GM10847 (cell line): ENCODE measurements around the gene GLIPR2.

Source experiments
- POLR2A ChIP-seq: IDR thresholded peaks from 2 replicates; pipeline ENCODE4 v1.6.1; 2011; ENCODE audit not compliant: insufficient read length; ENCODE audit errors: extremely low read depth

The GLIPR2 gene, protein sequence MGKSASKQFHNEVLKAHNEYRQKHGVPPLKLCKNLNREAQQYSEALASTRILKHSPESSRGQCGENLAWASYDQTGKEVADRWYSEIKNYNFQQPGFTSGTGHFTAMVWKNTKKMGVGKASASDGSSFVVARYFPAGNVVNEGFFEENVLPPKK

DNA sequence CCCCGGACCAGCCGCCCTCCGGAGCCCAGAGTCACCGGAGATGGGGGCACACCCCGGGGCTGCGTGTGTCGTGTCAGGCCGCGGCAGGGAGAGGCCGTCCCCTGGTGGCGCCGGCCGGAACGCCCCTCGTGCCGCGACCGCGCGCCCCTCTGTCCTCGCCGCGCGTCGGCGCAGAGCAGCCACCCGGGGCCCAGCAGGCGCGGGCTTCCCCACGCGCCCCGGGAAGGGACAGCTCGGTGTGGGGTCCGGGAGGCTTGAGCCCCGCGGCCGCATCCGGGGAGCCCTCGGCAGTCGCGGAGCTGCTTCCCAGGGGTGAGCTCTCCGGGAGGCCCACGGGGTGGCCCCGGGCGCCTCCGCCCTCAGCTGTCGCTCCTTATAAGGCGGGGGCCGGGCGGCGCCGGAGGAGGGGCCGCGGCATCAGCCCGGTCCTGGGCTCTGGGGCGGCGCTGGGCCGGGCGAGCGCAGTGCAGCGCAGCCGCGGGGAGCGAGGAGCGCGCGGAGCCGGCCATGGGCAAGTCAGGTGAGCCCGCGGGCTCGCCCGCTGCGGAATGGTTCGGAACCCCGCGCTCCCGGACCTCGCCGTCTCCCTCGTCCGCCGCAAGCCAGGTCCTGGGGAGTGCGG is at the start of gene GLIPR2:
TSS of gene GLIPR2 (plus strand) at position 462 of the 622 bp plus-strand sequence. CDS start at position 508, 46 bp downstream.
- TF ChIP-seq POLR2A: peak; percentile 22

DNA sequence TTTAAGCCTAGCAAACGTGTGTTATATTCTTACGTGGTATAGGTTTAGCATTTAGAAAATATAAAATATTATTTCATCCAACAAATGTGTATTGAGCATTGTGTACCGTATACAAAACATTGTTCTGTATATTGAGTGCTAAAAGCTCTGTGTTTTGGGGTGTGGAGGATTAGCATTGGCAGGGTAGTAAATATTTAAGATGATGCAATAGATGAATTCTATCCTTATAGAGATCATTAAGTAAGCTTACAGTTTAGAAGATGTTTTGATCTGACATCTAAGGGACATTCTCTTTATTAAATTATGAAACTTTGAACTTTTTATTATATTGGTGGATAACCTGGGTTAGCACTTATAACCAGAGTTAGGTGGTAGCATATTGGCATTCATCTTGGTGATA is 48.5 kb upstream of the GLIPR2 start:
- TF ChIP-seq POLR2A: no peak

DNA sequence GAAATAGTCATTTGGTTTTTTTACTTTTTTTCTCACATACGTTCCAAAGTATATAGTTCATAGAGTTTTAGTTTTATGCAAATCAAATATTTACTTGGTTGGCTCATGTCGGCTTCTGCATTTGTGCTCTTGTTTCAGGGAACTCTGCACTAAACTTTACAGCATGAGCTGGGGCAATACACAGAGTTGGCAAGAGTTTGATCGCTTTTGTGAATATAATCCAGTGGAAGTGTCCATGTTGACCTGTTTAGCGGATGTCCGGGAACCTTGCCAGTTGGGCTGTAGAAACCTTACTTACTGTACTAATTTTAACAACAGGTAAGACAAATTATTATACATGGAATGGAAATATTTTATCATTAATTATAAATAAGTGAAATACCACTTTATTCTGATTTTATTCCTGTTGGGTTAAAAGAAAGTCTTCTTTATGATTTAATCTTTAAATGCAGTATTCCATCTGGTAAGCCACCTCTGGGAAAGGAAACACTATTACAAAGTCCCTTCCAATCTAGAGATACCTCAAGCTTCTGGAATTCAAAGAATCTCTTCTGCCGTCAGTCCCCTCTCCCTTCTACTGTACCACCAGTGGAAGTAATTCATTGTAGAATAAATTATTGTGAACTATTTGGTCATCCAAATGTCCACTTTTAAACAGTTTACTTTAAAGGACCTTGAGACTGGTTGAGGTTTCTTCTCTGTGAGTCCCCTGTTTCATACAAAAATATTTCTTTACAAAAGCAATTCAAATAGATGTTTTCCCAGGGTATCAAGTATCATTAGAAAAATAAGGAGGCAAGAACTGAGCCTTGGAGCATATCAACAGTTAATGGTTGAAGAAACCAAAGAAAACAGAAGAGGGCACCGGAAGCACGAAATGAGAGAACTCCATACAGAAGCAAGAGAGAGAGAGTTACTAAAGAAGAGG is 45.2 kb upstream of the GLIPR2 start:
- no peak for TF ChIP-seq POLR2A

DNA sequence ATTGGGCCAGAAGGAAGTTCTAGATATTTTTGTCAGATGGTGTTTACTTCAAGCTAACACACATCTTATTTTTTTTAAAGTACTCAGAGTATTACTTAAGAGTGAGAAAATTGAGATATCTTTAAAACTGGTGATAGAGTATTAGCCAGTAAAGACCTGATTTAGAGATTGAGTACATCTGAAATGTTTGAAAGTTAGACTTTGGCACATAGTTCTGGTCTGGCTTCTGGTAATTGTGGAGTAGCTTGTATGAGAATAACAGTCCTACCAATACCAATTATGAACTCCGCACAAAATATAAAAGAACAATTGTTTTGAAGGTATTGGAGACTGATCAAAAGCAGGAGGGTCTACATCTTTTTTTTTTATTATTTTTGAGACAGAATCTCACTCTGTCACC is 44.5 kb upstream of the GLIPR2 start:
- no peak for TF ChIP-seq POLR2A

DNA sequence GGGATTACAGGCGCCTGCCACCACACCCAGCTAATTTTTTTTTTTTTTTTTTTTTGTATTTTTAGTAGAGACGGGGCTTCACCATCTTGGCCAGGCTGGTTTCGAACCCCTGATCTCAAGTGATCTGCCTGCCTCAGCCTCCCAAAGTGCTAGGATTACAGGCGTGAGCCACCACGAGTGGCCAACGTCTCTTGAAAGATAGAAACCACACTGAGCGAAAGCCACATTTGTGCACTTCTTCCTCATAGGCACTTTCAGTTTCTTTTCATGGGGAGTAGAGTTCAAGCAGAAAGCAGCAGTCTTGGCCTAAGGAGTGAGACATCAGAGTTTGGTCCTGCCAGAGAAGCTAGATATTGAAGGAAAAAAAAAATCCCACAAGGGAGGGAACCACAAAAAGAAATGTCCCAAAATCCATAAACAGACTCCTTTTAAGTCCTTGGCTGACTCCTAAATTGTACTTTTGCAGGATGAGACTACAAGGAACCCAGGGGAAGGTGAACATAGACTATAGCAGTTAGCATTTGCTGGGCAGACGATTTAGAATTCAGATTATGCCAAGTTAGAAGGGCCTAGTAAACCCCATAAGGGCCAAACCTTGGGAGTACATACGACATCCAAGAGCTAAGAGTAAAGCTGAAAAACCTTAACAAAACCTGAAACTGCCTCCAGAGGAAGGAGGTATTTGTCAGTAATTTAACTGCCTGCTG is 43.9 kb upstream of the GLIPR2 start:
- TF ChIP-seq POLR2A: no peak

DNA sequence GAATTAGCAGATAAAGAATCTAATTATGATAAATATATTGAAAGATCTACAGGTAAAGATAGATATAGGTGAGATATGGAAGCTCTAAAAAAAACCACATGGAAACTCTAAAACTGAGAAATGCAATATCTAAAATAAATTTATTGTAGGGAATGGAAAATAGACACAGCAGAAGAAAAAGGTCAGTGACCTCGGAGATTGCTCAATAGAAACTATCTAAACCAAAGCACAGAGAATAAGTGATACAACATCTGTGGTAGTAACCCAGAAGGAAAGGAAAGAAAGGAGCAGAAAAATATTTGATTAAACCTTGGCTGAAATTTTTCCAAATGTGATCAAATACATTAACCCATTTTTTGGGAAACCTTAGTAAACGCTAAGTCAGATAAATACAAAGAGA is 43.1 kb upstream of the GLIPR2 start:
- no peak for TF ChIP-seq POLR2A

DNA sequence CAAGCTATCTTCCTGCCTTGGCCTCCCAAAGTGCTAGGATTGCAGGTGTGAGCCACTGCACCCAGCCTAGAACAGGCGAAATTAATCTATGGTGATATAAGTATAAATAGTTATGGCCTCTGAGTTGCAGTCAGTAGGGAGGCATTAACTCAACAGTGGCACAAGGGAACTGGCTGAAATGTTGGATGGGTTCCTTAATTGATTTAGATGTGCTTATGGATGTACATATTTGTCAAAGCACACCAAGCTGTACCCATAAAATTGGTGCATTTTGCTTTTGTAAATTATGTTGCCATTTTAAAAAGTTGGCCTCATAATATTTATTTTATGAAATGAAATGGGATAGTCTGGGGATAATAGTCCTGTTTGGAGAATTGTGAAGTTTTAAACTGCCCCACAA is 36.8 kb upstream of the GLIPR2 start:
- no peak for TF ChIP-seq POLR2A

DNA sequence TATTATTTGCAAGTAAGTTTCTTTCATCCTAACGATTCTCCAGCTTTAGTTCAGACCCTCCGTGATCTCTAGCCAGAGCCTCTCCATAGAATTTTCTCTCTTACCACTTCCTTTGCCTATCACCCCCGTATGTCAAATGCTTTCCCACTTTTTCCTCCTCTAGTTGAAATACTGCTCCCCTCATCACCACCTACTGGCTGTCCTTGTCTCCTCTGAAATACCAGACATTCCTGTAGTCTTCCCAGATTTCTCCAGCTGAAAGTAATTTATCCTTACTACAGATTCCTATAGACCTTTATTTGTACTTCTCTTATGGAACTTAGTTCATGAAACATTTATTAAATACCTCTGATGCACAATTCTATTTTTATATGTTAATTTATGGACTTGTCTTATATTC is 36.0 kb upstream of the GLIPR2 start:
- no peak for TF ChIP-seq POLR2A

DNA sequence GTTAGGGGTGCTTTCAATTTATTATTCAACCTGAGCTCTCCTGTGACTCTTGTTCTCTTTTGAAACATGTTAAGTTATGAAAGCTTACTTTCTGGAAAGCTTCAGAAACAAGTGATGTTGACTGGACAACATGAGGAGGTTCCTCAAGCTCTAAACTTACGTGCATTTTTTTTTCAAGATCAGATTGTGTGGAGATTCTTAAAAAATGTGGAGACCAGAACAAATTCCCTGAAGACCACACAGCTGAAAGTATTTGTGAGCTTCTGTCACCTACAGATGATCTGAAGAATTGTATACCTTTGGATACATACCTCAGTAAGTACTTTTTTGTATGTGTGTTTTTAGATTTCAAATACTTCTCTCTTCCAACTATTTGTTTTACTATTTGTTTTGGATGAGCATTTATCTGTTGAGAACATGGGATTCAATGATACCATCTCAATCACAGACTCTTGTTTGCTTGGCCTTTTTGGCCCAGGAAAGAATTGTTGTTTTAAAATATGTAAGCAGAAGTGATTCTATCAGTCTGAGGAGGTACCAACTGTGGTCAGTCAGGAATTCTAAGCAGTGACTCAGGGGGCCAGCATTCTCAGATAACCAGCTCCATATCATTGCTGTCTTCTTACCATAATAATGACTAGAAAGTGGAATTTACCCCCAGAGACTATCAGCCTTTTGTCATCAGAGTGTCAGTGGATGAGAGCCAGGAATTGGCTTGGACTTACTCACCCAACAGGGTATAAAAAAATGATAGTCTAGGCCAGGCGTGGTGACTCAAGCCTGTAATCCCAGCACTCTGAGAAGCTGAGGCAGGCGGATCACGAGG is 34.4 kb upstream of the GLIPR2 start:
- TF ChIP-seq POLR2A: no peak

DNA sequence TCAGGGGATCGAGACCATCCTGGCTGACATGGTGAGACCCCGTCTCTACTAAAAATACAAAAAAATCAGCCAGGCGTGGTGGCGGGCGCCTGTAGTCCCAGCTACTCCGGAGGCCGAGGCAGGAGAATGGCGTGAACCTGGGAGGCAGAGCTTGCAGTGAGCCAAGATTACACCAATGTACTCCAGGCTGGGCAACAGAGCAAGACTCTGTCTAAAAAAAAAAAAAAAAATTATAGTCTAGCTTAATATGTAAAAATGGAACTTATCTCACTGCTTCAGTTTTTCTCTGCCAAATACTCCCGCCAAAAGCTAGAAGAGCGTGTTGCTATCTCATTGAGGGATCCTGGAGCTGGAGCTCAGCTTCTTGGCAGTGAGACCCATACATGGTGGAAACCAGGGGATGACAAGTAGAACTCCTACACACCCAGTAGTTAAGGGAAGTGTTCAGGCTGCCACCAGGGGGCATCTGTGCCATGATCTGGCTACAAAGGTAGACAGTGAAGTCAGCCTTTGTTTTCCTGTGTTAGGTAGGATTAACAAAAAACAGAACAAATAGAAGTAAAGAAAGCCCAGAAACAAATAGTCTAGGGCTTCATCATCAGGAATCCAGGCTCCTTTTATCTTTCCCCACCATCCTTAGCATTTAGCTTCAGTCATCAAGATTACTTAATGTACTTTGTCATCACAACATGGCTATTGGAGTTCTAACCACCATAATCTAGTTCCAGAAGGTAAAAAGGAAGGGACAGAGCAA is 33.6 kb upstream of the GLIPR2 start:
- no peak for TF ChIP-seq POLR2A

DNA sequence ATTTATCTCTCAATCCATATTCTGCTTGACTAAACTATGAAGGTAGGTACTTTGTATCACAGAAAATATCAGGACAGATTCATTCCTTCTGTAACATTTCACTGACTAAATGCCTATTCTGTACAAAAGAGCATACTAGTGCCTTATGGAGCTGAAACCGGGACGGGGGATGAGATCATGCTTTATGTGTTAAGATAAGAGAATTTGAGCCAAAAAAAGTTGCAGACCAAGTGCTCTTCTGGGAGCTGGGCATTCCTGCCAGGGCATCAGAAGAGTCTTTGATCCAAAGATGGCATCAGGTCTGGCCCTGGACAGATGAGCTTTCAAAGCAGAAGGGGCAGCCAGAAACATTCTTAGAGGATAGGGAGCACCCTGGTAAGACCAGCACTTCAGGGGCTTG is 27.5 kb upstream of the GLIPR2 start:
- no peak for TF ChIP-seq POLR2A

DNA sequence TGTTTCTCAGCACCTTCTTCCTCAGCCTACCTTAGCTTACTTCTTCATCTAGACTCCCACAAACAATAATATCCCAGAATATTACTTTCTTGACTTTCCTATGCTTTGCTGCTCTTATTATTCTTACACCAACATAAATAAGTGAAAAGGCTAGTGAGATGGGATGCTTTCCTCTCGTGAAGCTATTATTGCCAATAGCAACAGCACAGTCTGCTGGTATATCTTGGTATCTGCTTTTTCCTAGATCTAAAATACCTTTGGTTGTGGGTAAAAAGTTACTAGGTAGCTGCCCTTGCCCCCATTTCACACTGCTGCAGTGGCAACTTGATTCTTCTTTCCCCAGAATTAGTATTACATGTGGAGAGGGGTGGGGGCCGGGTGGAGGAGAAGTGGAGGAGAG is 26.1 kb upstream of the GLIPR2 start:
- TF ChIP-seq POLR2A: no peak

DNA sequence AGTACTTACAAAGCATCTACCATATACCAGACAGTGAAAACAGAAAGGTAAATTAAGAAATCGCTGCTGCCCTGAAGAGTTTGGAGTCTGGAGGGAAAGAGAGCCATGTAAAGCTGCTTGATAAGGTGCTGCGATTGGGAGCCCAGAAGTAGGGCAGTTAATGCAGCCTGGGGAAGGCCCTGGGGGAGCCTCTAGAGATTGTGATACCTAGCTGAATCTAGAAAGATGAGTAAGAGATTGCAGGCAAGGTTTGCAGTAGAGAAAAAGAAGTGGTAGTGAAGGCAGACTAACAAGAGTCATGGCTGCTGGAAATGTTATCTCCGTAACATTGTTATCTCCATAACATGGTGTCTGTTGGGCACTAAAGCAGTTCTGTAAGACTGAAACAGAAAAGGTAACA is 24.0 kb upstream of the GLIPR2 start:
- TF ChIP-seq POLR2A: no peak

DNA sequence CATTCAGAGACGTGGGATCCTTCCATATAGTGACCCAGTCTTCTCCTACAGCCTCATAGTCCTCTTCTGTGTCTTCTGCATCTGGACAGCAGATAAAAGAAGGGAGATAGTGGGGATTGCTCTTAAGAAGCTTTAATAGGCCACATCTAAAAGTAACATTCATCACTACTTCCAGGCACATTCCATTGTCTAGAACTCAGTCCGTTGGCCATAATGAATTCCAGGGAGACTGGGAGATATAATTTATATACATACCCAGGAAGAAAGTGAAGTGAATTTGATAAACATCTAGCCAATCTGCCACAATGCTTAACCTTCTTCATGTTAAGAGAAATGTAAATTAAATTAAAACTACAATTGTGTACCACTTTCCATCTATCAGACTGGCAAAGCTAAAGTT is 22.5 kb upstream of the GLIPR2 start:
- TF ChIP-seq POLR2A: no peak

DNA sequence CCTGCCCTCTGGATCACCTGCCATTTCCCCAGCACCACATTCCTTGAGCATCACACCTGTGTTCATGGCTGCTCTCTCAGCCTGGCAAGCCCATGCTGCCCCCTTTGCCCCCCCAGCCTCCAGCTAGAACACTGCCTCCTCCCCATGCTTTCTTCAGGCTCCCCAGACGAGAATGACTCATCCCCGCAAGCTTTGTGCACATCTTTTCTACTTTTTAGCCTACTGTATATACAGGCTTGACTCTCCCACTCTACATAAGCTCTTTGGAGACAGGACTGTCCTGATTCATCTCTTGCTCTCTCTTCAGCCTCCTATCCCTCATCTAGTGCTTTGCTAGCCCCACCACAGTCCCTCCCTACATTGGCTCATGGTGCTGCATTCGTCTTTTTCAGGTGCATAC is 19.9 kb upstream of the GLIPR2 start:
- no peak for TF ChIP-seq POLR2A

DNA sequence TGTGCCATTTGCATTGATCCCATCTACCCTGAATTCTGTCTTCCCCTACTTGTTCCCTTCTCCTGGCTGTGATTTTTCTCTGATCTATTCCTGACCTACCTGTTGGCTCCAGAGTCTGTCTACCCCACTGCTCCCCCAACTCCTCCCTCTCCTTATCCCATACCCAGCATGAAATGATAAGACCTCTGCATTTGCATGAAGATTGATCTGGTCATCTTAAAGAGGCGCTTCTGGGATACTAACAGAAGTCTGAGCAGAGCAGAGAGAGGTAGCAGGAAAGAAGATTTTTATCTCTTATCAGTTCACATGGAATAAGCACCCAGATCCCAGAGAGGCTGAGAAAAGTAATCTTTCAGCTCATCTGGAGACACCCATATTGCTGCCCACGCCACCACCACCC is 18.3 kb upstream of the GLIPR2 start:
- TF ChIP-seq POLR2A: no peak
